ENCODE measurements around the gene KRTAP4-8.
"Not testable (repeated sequence)": the region's sequence is repeated elsewhere in the genome, so short reads cannot be mapped to it uniquely, and the experiment has no call there.

Gene KRTAP4-8

DNA sequence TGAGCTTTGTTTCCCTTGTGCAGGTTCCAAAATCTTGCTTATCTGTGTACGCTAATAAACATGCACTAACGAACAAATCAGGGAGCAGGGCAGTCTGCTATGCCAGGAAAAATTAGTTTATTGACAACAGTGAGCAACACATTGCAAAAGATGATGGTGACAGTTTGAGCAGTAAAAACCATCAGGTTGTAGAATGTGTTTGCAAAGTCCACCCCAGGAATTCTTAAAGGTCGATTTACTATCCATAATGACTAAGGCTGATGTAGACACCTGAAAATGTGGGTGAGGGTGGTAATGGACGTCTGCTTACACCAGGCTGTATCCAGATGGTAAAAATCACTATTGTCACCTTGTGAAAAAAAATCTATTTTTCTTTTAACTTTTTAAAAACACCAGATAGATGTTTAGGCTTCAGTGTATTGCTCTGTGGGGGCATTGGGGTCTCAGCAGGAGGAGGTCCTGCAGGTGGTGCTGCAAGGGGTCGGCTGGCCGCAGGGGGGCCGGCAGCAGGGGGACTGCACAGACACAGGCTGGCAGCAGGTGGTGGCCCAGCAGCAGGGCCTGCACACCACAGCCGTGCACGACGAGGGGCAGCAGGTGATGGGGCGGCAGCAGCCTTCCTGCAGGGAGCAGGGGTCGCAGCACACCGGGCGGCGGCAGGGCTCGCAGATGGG lies 32.8 kb downstream of the KRTAP4-8 start:
- DNase-seq (ENCODE audit: low spot score) = not testable (repeated sequence)

DNA sequence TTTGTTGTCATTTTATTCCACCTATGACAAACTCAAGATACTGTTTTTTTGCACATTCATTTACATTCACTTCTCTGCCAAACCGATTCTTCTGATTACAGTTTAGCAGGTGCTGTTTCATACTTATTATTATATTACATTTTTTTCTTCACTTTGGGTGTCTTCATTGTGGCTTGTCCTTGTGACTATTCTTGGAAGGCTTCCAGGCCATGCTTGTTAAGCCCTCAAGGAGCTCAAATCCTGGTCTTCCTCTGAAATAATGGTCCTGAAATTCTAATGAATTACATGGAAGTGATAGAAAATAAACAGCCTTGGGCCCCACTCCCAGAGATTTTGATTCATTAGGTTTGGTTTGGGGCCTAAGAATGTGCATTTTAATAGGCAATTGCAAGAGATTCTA lies 33.6 kb downstream of the KRTAP4-8 start:
- DNase-seq (ENCODE audit: low spot score) = no peak

DNA sequence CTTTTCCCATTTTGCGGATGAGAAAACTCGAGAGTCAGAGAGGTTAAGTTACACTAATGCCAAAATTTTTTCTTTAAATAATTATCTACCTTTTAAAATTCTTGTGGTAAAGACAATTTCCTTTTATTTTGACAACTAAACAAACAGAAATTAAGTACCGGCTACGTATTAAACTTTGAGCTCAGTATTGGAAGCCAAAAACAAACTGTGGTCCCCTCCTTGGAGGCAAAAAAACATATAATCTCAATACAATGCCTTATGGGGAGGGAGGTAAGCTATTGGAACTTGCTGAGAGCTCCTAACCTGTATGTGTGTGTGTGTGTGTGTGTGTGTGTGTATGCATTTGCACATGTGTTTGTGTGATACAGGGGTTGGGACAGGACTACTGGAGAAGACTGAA lies 34.5 kb downstream of the KRTAP4-8 start:
- DNase-seq (ENCODE audit: low spot score) = no peak

DNA sequence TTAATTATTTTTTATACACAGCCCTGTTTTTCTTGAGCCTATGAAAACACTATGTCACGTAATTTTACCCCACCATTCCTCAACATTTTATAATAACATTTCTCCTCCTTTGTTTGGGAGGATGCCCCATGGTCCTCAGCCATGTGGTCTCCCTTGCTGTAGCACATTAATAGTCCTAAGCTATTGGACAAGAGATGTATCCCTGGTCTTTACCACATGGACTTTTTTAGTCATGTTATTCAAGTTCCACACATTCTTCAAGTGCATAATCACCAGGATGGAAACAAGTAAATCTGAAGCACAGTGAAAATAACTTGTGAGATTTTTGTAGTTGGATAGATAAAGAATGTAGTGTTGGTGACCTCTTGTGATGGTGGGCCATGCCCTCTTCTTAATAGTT lies 36.0 kb downstream of the KRTAP4-8 start:
- no peak for DNase-seq (ENCODE audit: low spot score)

DNA sequence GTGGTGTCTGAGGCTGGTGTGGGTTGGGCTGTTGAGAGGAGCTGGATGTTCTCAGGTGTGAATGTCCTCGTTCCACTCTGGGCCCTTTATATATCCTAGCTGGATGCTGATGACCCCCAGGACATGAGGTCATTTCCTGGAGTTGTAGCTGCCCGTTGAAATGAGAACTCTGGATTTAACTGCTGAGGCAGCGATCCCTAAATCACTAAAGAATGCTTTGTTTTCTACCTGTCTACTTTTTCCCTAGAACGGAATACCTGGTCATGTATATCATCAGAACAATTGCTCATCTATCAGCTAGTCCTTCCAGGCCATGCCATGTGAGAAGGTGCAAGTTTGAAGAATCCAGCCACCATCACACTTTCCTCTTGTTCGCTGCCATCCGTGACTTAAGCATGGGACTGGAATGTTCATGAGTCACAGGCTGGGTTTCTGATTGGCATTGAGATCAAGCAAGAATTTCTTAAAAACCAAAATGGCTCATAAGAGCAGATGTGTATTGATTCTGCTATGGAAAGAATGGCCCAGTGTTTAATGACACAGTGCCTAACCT lies 37.8 kb downstream of the KRTAP4-8 start, which contains the start of gene KRTAP2-3:
Gene KRTAP2-3 (minus strand): TSS at position 63 of the 553 bp plus-strand sequence. CDS start 64 bp downstream, outside the sequence.
- no peak for DNase-seq (ENCODE audit: low spot score)

DNA sequence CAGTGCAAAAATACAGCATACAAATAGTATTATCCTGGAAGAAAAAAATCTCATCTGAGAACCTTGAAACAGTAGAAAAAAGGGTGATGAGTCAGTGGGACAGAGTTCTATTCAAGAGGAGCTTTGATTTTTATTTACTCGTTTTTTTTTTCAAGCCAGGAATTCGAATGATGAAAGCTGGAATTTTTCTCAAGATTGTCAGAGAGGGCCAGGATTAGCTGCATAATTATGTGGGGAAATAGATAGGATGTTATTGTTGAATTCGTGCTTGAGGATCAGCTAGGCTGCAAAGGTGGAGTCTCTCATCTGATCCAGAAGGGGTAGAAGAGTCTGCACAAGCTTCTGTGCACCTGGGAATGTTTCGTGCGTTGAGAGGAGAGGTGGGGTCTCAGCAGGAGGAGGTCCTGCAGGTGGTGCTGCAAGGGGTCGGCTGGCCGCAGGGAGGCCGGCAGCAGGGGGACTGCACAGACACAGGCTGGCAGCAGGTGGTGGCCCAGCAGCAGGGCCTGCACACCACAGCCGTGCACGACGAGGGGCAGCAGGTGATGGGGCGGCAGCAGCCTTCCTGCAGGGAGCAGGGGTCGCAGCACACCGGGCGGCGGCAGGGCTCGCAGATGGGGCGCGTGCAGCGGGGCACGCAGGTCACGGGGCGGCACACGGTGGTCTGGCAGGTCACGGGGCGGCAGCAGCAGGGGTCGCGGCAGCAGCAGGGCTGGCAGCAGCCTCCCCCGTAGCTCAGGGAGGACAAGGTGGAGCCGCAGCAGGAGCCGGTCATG lies 38.5 kb downstream of the KRTAP4-8 start:
- not testable (repeated sequence) for DNase-seq (ENCODE audit: low spot score)

DNA sequence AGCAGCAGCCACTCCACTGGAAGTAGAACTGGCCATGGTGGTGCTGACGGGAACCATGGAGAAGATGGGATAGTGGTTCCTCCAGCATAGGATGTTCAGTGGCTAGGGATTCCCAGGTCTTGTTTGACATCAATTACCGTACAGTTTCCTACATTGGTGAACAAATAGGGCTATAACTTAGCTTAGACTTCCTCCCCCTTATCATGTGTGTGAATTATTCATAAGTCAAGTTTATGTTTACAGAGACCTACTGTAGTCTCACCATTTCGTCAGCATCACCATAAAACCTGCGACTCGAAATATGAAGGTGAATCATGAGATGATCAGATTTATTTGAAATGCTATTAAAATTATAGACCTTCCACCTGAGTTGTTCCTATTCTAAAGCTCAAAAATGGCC lies 39.2 kb downstream of the KRTAP4-8 start:
- DNase-seq (ENCODE audit: low spot score) = no peak

DNA sequence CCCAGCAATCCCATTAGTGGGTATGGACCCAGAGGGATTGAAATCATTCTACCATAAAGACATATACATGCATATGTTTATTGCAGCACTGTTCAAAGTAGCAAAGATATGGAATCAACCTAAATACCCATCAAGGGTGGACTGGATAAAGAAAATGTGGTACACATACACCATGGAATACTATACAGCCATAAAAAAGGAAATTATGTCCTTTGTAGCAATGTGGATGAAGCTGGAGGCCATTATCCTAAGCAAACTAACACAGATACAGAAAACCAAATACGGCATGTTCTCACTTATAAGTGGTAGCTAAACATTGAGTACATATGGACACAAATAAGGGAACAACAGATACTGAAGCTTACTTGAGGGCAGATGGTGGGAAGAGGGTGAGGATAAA lies 40.4 kb downstream of the KRTAP4-8 start:
- DNase-seq (ENCODE audit: low spot score) = no peak

DNA sequence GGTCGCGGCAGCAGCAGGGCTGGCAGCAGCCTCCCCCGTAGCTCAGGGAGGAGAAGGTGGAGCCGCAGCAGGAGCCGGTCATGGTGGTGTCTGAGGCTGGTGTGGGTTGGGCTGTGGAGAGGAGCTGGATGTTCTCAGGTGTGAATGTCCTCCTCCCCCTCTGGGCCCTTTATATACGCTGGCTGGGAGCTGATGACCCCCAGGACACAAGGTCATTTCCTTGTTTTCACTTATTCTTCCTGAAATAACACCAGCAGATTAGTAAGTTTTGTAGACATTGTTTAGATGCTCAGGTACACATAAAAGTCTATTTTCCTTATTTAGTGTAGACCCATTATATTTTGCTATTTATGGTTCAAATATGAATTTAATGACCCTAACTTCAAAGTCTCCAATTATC lies 42.8 kb downstream of the KRTAP4-8 start, which contains the start of gene KRTAP2-2:
Gene KRTAP2-2 (minus strand): TSS at position 101 of the 400 bp plus-strand sequence. CDS start 19 bp downstream, at position 82.
- DNase-seq (ENCODE audit: low spot score) = not testable (repeated sequence)

DNA sequence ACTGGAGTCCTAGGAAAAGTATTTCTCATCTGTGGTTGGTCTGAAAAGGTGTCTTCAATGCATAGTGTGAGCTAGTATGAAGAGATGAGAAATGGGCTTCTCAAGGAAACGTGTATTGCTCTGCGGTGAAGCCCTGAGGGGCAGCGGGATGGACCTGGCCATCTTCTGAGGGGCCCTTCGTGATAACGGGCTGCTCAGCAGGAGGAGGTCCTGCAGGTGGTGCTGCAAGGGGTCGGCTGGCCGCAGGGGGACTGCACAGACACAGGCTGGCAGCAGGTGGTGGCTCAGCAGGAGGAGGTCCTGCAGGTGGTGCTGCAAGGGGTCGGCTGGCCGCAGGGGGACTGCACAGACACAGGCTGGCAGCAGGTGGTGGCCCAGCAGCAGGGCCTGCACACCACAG lies 43.4 kb downstream of the KRTAP4-8 start:
- DNase-seq (ENCODE audit: low spot score) = not testable (repeated sequence)

DNA sequence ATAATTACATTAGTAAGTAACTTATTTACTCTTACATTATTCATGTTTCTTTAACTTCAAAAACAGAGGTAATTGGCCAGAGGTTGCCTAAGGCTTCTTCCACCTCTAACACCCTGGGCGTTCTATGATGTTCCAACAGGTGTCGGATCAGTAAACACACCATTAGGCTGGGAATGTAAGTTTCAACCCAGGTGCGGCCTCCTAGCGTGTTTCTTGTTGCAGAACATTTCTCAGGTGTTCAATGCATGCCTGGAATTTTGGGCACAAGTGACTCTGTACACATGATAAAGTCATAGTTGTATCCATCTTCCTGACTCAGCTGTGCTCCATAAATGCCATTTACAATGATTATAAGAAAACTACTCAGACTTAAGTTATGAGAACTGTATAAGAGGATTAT lies 43.9 kb downstream of the KRTAP4-8 start:
- DNase-seq (ENCODE audit: low spot score) = no peak

DNA sequence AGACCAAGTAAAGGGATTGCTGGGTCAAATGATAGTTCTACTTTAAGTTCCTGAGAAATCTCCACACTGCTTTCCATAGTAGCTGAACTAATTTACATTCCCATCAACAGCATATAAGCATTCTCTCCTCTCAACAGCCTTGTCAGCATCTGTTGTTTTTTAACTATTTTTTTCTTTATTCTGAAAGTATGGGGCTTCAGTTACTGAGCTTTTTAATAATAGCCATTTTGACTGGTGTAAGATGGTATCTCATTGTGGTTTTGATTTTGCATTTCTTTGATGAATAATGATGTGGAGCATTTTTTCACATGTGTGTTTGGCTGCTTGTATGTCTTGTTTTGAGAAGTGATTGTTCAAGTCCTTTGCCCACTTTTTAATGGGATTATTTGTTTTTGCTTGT lies 45.4 kb downstream of the KRTAP4-8 start:
- DNase-seq (ENCODE audit: low spot score) = no peak

DNA sequence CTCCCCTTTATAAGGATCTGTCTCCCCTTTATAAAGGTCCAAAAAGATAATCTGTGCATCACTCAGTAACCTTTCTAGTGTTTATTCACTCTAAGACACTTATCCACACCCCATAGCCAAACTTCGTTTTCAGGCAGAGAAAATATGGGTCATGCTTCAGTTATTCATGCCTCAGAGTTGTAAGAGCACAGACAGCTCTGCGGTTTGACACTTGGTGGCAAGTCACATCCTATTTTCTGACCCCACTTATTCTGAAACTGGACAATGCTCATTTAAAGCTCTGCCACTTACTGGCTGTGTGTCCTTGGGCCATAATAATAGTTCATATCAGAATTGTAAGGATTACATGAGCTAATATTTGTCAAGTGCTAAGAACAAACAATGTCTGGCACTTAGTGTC lies 48.8 kb downstream of the KRTAP4-8 start:
- no peak for DNase-seq (ENCODE audit: low spot score)

DNA sequence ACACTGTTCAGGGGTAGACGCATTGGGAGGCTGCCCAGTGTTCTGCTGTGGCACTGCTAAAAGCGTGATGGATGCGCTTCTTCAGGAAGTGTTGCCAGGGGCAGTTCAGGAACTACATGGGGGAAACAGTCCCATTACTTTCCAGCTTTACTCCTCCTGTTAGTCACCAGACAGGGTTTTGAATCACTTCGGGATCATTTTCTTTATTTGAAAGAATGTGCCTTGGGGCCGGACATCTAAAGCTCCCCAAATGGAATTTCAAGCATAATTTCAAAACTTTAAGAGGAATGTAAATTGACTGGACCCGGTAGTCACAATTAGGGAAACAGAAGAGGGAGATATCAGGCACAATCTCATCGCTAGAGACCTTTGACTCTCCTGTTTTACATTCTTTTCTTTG lies 49.5 kb downstream of the KRTAP4-8 start:
- no peak for DNase-seq (ENCODE audit: low spot score)
